Trophoblast cell (in vitro differentiated cells and primary cell): ENCODE results near the gene MYO1B.

Experiments
- DNase-seq, 2 donors: peaks; one replicate each; pipeline ENCODE4 v3.0.0-alpha.2; 2016
- H2AFZ ChIP-seq: 2 replicates; pipeline ENCODE4 v1.6.1; 2013; ENCODE audit warnings: low read length, moderate library complexity, mild to moderate bottlenecking; ENCODE audit not compliant: insufficient read depth, poor library complexity
- H2AK5ac ChIP-seq: 2 replicates; pipeline ENCODE4 v1.6.1; 2013; ENCODE audit warnings: mild to moderate bottlenecking, low read length
- H2BK120ac ChIP-seq: 2 replicates; pipeline ENCODE4 v1.6.1; 2013; ENCODE audit warnings: low read length, mild to moderate bottlenecking, moderate library complexity; ENCODE audit not compliant: insufficient read depth, poor library complexity
- H2BK12ac ChIP-seq: 2 replicates; pipeline ENCODE4 v1.6.1; 2013; ENCODE audit warnings: mild to moderate bottlenecking, low read length, moderate library complexity
- H2BK5ac ChIP-seq: 2 replicates; pipeline ENCODE4 v1.6.1; 2013; ENCODE audit warnings: low read length, low read depth, moderate library complexity, mild to moderate bottlenecking; ENCODE audit not compliant: poor library complexity
- H3K14ac ChIP-seq: 2 replicates; pipeline ENCODE4 v1.6.1; 2013; ENCODE audit warnings: mild to moderate bottlenecking, low read length
- H3K18ac ChIP-seq: 2 replicates; pipeline ENCODE4 v1.6.1; 2013; ENCODE audit warnings: mild to moderate bottlenecking, low read length
- H3K23ac ChIP-seq: 2 replicates; pipeline ENCODE4 v1.6.1; 2013; ENCODE audit warnings: low read length
- H3K27ac ChIP-seq: 2 replicates; pipeline ENCODE4 v1.5.1; 2013; ENCODE audit warnings: low read depth, mild to moderate bottlenecking, inconsistent platforms, low read length, moderate library complexity
- H3K27me3 ChIP-seq: 2 replicates; pipeline ENCODE4 v1.6.1; 2013; ENCODE audit warnings: inconsistent platforms, mild to moderate bottlenecking, low read length, moderate library complexity; ENCODE audit not compliant: insufficient read depth
- H3K36me3 ChIP-seq, 2 experiments: 1 replicate in 1 of 2; 2 replicates in 1 of 2; pipeline ENCODE4 v1.6.1; 2013; ENCODE audit warnings: low read length in 2 of 2, mild to moderate bottlenecking in 2 of 2, moderate library complexity in 1 of 2; ENCODE audit not compliant: insufficient read depth in 2 of 2, control insufficient read depth in 1 of 2
- H3K4ac ChIP-seq: 2 replicates; pipeline ENCODE4 v1.6.1; 2013; ENCODE audit warnings: low read depth, mild to moderate bottlenecking, low read length, moderate library complexity
- H3K4me1 ChIP-seq, 2 experiments: 1 replicate in 1 of 2; 2 replicates in 1 of 2; pipeline ENCODE4 v1.6.1; 2013; ENCODE audit warnings: low read length in 2 of 2, mild to moderate bottlenecking in 2 of 2, moderate library complexity in 1 of 2; ENCODE audit not compliant: insufficient read depth in 2 of 2, control insufficient read depth in 1 of 2
- H3K4me2 ChIP-seq: 2 replicates; pipeline ENCODE4 v1.6.1; 2013; ENCODE audit warnings: inconsistent platforms, mild to moderate bottlenecking, low read length, moderate library complexity
- H3K4me3 ChIP-seq: 2 replicates; pipeline ENCODE4 v1.5.1; 2013; ENCODE audit warnings: mild to moderate bottlenecking, low read depth, low read length, inconsistent platforms
- H3K79me1 ChIP-seq: one replicate; pipeline ENCODE4 v1.6.1; 2013; ENCODE audit warnings: low read length
- H3K79me2 ChIP-seq: 2 replicates; pipeline ENCODE4 v1.6.1; 2013; ENCODE audit warnings: low read length, mild to moderate bottlenecking; ENCODE audit not compliant: control insufficient read depth, insufficient read depth, poor library complexity
- H3K9ac ChIP-seq: 2 replicates; pipeline ENCODE4 v1.6.1; 2013; ENCODE audit warnings: mild to moderate bottlenecking, low read length
- H3K9me3 ChIP-seq: 2 replicates; pipeline ENCODE4 v1.6.1; 2013; ENCODE audit warnings: low read depth, mild to moderate bottlenecking, control low read depth, inconsistent platforms, low read length; ENCODE audit not compliant: insufficient read depth
- H4K12ac ChIP-seq: 2 replicates; pipeline ENCODE4 v1.6.1; 2013; ENCODE audit warnings: low read depth, mild to moderate bottlenecking, low read length, moderate library complexity
- H4K8ac ChIP-seq: 2 replicates; pipeline ENCODE4 v1.6.1; 2013; ENCODE audit warnings: low read depth, mild to moderate bottlenecking, low read length, moderate library complexity
- H4K91ac ChIP-seq: one replicate; pipeline ENCODE4 v1.6.1; 2013; ENCODE audit warnings: low read depth, mild to moderate bottlenecking, low read length, moderate library complexity
- WGBS: extraction: QIAGEN DNeasy Blood & Tissue Kit; methylation state at CpG from one replicate; pipeline ENCODE4 v1.1.7; 2013; ENCODE audit warnings: missing lambda C conversion rate; ENCODE audit not compliant: insufficient read length, insufficient coverage; ENCODE audit errors: extremely low coverage; 5-methylcytosine and 5-hydroxymethylcytosine counted together

Gene MYO1B

DNA sequence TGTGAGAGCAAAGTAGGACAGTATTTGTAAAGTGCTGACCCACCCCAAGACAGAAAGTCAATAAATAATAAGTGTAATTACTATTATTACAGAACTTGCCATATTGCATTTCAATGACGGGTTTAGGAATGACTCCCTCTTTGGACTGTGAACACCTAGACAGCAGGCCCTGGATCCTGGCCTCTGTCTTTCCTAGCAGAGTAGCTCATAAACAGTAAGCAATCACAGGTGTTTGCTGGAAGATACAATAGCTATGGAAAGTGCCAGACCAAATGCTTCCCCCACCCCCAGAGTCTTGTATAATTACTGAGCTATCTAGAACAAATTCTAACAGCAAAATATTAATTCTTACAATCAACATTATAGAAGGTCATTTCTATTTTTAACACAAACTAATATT lies 20.1 kb upstream of the MYO1B start:
- Histone ChIP-seq H3K14ac (no peak overlapping the region), H3K9ac (no peak overlapping the region), H2BK5ac (no peak overlapping the region), H3K4ac (no peak overlapping the region), H2AFZ (no peak overlapping the region), H3K4me2 (no peak overlapping the region), H3K4me1 (peaks cover 0 to 1% of the 10 kb centered on the region in 2 experiments), H4K12ac (no peak overlapping the region), H2BK120ac (no peak overlapping the region), H3K27ac (no peak overlapping the region), H2AK5ac (no peak overlapping the region), H3K18ac (no peak overlapping the region), H4K91ac (no peak overlapping the region), H4K8ac (no peak overlapping the region), H3K4me3 (no peak overlapping the region), H3K79me1 (no peaks in the 10 kb centered on the region), H3K9me3 (peaks cover 3% of the 10 kb centered on the region), H3K79me2 (no peaks in the 10 kb centered on the region), H3K36me3 (no peaks in the 10 kb centered on the region), H3K27me3 (no peaks in the 10 kb centered on the region), H3K23ac (no peak overlapping the region), H2BK12ac (no peak overlapping the region)
- no peak for DNase-seq
- WGBS: no CpG with 5 or more reads among the region's 1 CpG

DNA sequence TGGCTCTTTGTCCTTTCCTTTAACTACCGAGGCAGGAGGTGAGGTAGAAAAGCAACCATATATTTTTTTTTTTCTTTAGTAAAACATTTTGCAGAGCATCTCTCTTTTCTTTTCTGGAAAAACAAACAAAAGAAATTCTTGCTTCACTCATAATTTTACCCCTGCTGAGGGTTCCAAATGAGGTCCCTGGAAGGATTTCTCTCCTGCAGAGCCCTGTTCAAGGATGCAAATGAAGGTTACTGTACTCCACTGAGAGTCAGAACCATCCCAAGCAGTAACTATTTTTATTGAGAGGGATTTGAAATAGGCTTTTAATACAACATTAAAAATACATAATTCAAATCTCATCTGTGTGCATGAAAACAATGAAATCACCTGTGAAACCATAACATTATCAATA lies 19.5 kb upstream of the MYO1B start:
- WGBS: no CpG with 5 or more reads among the region's 1 CpG

DNA sequence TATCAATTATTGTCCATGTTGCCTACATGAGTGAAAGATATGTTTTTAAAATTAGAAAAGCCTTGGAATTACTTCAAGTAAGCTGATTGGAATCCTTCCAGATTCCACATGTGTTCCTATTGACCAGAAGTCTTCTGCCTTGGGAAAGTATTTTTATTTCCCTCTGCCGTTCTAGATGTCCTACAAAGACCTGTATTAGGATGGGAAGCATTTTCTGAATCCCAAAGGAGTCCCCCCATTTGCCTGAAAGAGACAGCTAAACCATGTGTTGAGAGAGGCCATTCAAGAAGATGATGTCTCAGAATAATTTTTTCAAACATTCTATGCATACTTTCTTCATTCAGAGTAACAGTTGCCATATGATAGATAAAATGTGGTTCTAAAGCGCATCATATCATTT lies 19.0 kb upstream of the MYO1B start:
- H3K9me3 ChIP-seq: peaks cover 3% of the 10 kb centered on the region
- no peak overlapping the region for H4K8ac ChIP-seq
- H4K91ac ChIP-seq: no peak overlapping the region
- H4K12ac ChIP-seq: no peak overlapping the region
- H3K79me2 ChIP-seq: no peaks in the 10 kb centered on the region
- no peak overlapping the region for H3K27ac ChIP-seq
- H2BK12ac ChIP-seq: no peak overlapping the region
- H3K4ac ChIP-seq: no peak overlapping the region
- no peak overlapping the region for H2AFZ ChIP-seq
- H3K79me1 ChIP-seq: no peaks in the 10 kb centered on the region
- no CpG with 5 or more reads among the region's 2 CpGs for WGBS
- H3K14ac ChIP-seq: no peak overlapping the region
- no peak overlapping the region for H3K18ac ChIP-seq
- H2BK120ac ChIP-seq: no peak overlapping the region
- peaks cover 0 to 2% of the 10 kb centered on the region in 2 experiments for H3K4me1 ChIP-seq
- H2BK5ac ChIP-seq: no peak overlapping the region
- no peak overlapping the region for H3K9ac ChIP-seq
- no peak overlapping the region for H3K23ac ChIP-seq
- no peak overlapping the region for H2AK5ac ChIP-seq
- H3K4me2 ChIP-seq: no peak overlapping the region
- H3K36me3 ChIP-seq: no peaks in the 10 kb centered on the region
- H3K4me3 ChIP-seq: no peak overlapping the region
- no peaks in the 10 kb centered on the region for H3K27me3 ChIP-seq
- no peak for DNase-seq

More for the DNA sequence above, 19.5 kb upstream of the MYO1B start:
- no peak overlapping the region for H4K91ac ChIP-seq
- no peak for DNase-seq
- no peak overlapping the region for H2AK5ac ChIP-seq
- H2BK5ac ChIP-seq: no peak overlapping the region
- H3K14ac ChIP-seq: no peak overlapping the region
- no peak overlapping the region for H2AFZ ChIP-seq
- H3K18ac ChIP-seq: no peak overlapping the region
- H3K4me3 ChIP-seq: no peak overlapping the region
- H2BK12ac ChIP-seq: no peak overlapping the region
- H3K23ac ChIP-seq: no peak overlapping the region
- no peaks in the 10 kb centered on the region for H3K36me3 ChIP-seq
- no peaks in the 10 kb centered on the region for H3K27me3 ChIP-seq
- no peaks in the 10 kb centered on the region for H3K79me1 ChIP-seq
- no peak overlapping the region for H3K4me2 ChIP-seq
- H3K9ac ChIP-seq: no peak overlapping the region
- H4K12ac ChIP-seq: no peak overlapping the region
- H3K9me3 ChIP-seq: peaks cover 3% of the 10 kb centered on the region
- H3K4ac ChIP-seq: no peak overlapping the region
- H3K79me2 ChIP-seq: no peaks in the 10 kb centered on the region
- H3K27ac ChIP-seq: no peak overlapping the region
- H3K4me1 ChIP-seq: peaks cover 0 to 2% of the 10 kb centered on the region in 2 experiments
- no peak overlapping the region for H2BK120ac ChIP-seq
- H4K8ac ChIP-seq: no peak overlapping the region

DNA sequence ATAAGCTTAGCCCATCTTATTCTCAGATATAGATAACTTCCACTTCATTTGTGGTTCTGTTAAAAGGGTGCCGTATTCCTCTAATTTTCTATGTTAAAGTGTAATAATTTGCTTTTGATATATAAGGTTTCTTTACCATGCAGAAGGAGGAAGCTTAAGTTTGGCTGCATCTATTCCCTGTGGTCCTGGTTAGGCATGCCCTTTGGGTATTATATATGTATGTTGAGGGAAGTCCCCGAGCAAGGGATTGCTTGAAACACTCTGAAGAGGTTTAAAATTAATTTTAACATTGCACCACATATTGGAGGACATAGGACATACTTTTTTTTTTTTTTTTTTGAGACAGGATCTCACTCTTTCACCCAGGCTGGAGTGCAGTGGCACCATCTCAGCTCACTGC lies 16.9 kb upstream of the MYO1B start:
- no peak overlapping the region for H4K91ac ChIP-seq
- no peak overlapping the region for H3K9ac ChIP-seq
- no peak for DNase-seq

More for the DNA sequence above, 16.9 kb upstream of the MYO1B start:
- Histone ChIP-seq H3K27ac (no peak overlapping the region), H3K79me1 (no peaks in the 10 kb centered on the region), H3K18ac (no peak overlapping the region), H3K4me2 (no peak overlapping the region), H3K79me2 (no peaks in the 10 kb centered on the region), H3K23ac (no peak overlapping the region), H2BK120ac (no peak overlapping the region), H3K9me3 (peaks cover under 1% of the 10 kb centered on the region), H3K4me3 (no peak overlapping the region), H2BK5ac (no peak overlapping the region), H3K4me1 (peaks cover 0 to 2% of the 10 kb centered on the region in 2 experiments), H2BK12ac (no peak overlapping the region), H2AFZ (no peak overlapping the region), H3K14ac (no peak overlapping the region), H4K8ac (no peak overlapping the region), H2AK5ac (no peak overlapping the region), H4K12ac (no peak overlapping the region), H3K27me3 (no peaks in the 10 kb centered on the region), H3K4ac (no peak overlapping the region), H3K36me3 (no peaks in the 10 kb centered on the region)
- WGBS: no CpG with 5 or more reads among the region's 2 CpGs
